ENCODE data around the gene MYOD1. TPM values are rescaled to one million over a fixed set of nuclear protein-coding genes. Genes with fewer than 3 reads are reported as not detected.

MYOD1 gene
- total and polyA plus RNA-seq, 2 of the 13 experiments (the other 11 are each of a cell fraction or from before 2014, with no cell fraction given) = not detected

- Histone ChIP-seq H3K9me3 (ENCODE audit: low read length) (no peaks in the 10 kb centered on the region), H2AFZ (ENCODE audit: low read length) (no peak overlapping the region), H3K27ac (ENCODE audit: extremely low read length, insufficient read depth, low read length) (no peak overlapping the region), H3K4me3 (replicated peaks in 1 of 3; ENCODE audit: insufficient read depth in 1 of 3, low read depth in 2 of 3, low read length in 3 of 3) (no peak overlapping the region), H3K27me3 (ENCODE audit: control insufficient read depth in 1 of 2, insufficient read depth in 2 of 2, low read length in 2 of 2) (peaks cover 0 to 23% of the 10 kb centered on the region in 2 experiments; a peak in 2 of 5 replicates), H3K9ac (ENCODE audit: insufficient read depth, low read depth, low read length) (no peak overlapping the region), H3K36me3 (replicated peaks in 1 of 2; ENCODE audit: control insufficient read depth in 1 of 2, insufficient read depth in 2 of 2, low read length in 2 of 2) (no peaks in the 10 kb centered on the region), H3K4me1 (ENCODE audit: insufficient read depth, low read length) (no peaks in the 10 kb centered on the region), H4K20me1 (ENCODE audit: insufficient read depth, low read length) (no peaks in the 10 kb centered on the region), H3K79me2 (ENCODE audit: insufficient read depth, low read length) (no peaks in the 10 kb centered on the region), H3K4me2 (ENCODE audit: low read depth, low read length) (no peak overlapping the region)
- 0% methylated on average over 1 of the region's 1 CpG for WGBS (ENCODE audit: low lambda C conversion rate)
- in situ Hi-C loops (cut with HindIII; ENCODE audit: extremely low pct_ligation_motif_present, low pct_unique_long_range_greater_than_20kb) (no loop called here), intact Hi-C loops (cut with micrococcal nuclease; ENCODE audit: unreplicated experiment) (no loop called here)
- ATAC-seq = no peak
- BruUV-seq (replicated peaks) = no TSS peak
- TF ChIP-seq ZNF44 (CRISPR knock-in tag; IDR thresholded peaks at IDR 0.05) (no peak), ZNF83 (CRISPR knock-in tag; IDR thresholded peaks at IDR 0.05; ENCODE audit: borderline replicate concordance) (no peak), KAT2B (IDR thresholded peaks at IDR 0.05; ENCODE audit: borderline replicate concordance, low read depth, low read length) (no peak), GABPA (IDR thresholded peaks at IDR 0.05; ENCODE audit: low read depth, low read length) (no peak), GABPA (CRISPR knock-in tag; IDR thresholded peaks at IDR 0.05; ENCODE audit: low read depth) (no peak), TFDP2 (CRISPR knock-in tag; IDR thresholded peaks at IDR 0.05) (no peak), MAFK (conservative IDR thresholded peaks at IDR 0.05 in 1 of 2, IDR thresholded peaks at IDR 0.05 in 1 of 2; ENCODE audit: low read length in 2 of 2) (no peak)
- CTCF ChIA-PET (ENCODE audit: low intra/inter-chr PET ratio, low total read pairs) = no interaction called here
- POLR2A ChIA-PET = no interaction called here
- no peak for DNase-seq (ENCODE audit: low spot score)
- no peak for FAIRE-seq
Measured at GRCh38 chr11:17673951-17674350, 45.4 kb upstream of the MYOD1 start.

GRCh38 chr11:17682848-17683247, 36.5 kb upstream of the MYOD1 start:
- Histone ChIP-seq H3K4me3 (replicated peaks in 1 of 3; ENCODE audit: insufficient read depth in 1 of 3, low read depth in 2 of 3, low read length in 3 of 3) (no peak overlapping the region), H2AFZ (ENCODE audit: low read length) (no peak overlapping the region), H3K27ac (ENCODE audit: extremely low read length, insufficient read depth, low read length) (no peak overlapping the region), H3K36me3 (replicated peaks in 1 of 2; ENCODE audit: control insufficient read depth in 1 of 2, insufficient read depth in 2 of 2, low read length in 2 of 2) (no peaks in the 10 kb centered on the region), H3K9me3 (ENCODE audit: low read length) (no peaks in the 10 kb centered on the region), H3K79me2 (ENCODE audit: insufficient read depth, low read length) (no peaks in the 10 kb centered on the region), H3K27me3 (ENCODE audit: control insufficient read depth in 1 of 2, insufficient read depth in 2 of 2, low read length in 2 of 2) (peaks cover 0 to 51% of the 10 kb centered on the region in 2 experiments; a peak in 2 of 5 replicates), H4K20me1 (ENCODE audit: insufficient read depth, low read length) (no peaks in the 10 kb centered on the region), H3K4me2 (ENCODE audit: low read depth, low read length) (no peak overlapping the region), H3K9ac (ENCODE audit: insufficient read depth, low read depth, low read length) (no peak overlapping the region), H3K4me1 (ENCODE audit: insufficient read depth, low read length) (peaks cover 10% of the 10 kb centered on the region; the same call in 1 of the 2 replicates)
- intact Hi-C loops (cut with micrococcal nuclease; ENCODE audit: unreplicated experiment) (no loop called here), in situ Hi-C loops (cut with HindIII; ENCODE audit: extremely low pct_ligation_motif_present, low pct_unique_long_range_greater_than_20kb) (no loop called here)
- ChIA-PET CTCF (ENCODE audit: low intra/inter-chr PET ratio, low total read pairs) (no interaction called here), POLR2A (no interaction called here)
- no peak for ATAC-seq
- no peak for DNase-seq (ENCODE audit: low spot score)
- BruUV-seq (replicated peaks) = no TSS peak
- FAIRE-seq = no peak
- TF ChIP-seq ZNF761 (CRISPR knock-in tag; conservative IDR thresholded peaks at IDR 0.05) (no peak), RNF219 (CRISPR knock-in tag; IDR thresholded peaks at IDR 0.05) (no peak), MBNL3 (CRISPR knock-in tag; conservative IDR thresholded peaks at IDR 0.05) (no peak), NKX3-1 (CRISPR knock-in tag; IDR thresholded peaks at IDR 0.05) (no peak), ZBED4 (CRISPR knock-in tag; IDR thresholded peaks at IDR 0.05; ENCODE audit: borderline replicate concordance) (no peak), MAFK (conservative IDR thresholded peaks at IDR 0.05 in 1 of 2, IDR thresholded peaks at IDR 0.05 in 1 of 2; ENCODE audit: low read length in 2 of 2) (peak; percentile 91 to 94), JUN (CRISPR knock-in tag; IDR thresholded peaks at IDR 0.05) (no peak)
